ENCODE measurements around the gene SECISBP2L. TPM values are rescaled to one million over a fixed set of nuclear protein-coding genes. Genes with fewer than 3 reads are reported as not detected.

SECISBP2L gene
- total and polyA plus RNA-seq, 2 of the 4 experiments (the other 2 are of a cell fraction): 13.1 to 34.1 TPM

DNA sequence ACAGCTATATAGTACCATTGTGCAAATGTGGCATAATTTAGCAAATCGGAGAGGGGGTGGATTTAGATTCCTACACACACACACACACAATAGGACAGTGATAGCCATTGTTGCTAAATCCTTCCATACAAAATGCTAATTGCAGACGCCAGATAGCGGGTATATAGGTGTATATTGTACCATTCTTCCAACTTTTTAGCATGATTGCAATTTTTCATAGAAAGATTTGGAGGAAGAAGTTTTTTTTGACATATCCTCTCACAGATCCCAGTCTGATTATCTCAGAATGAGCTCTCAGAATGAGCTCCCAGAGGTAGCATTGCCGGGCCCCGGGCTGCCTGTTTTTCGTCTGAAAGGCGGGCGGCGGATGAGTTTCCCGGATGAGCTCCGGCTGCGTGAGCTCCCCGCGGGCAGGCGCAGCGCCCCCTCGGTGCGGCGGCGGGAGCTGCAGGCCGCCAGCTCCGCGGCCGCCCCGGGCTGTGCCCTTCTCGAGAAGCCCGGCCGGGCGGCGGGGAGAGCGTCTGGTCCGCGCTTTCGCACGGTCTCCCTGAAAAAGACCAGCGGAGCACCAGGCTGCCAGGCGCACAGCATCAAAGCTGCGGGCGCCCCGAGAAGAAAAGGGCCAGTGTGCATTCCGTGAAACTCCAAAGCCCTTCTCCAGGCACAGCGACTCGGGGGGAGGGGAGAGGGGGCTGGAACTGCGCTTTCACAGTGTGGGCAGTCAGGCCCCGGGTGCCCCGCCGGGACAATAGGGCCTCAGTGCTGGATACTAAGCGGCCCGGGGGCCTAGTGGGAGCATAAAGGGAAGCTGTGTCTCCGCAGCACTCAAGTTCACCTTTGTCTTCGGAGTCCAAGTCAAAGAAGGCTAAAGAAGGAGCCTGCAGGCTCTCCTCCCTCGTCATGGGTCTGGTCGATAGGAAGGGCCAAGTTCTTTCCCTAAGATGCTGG is 70.5 kb downstream of the SECISBP2L start:
- dilution Hi-C loops (cut with HindIII; ENCODE audit: low sequenced_read_pairs, unreplicated experiment): no loop called here
- Histone ChIP-seq H3K4me3 (ENCODE audit: insufficient read depth, low read depth, low read length) (peak overlapping the region; percentile 51), H3K4me1 (ENCODE audit: control insufficient read depth, insufficient read depth, low read length) (no peaks in the 10 kb centered on the region; the same call in 1 of the 2 replicates), H3K18ac (ENCODE audit: low read depth, low read length) (peak overlapping the region; percentile 31), H2AK9ac (replicated peaks; ENCODE audit: low read depth, low read length, poor library complexity) (peak overlapping the region; percentile 63), H2BK15ac (ENCODE audit: low read depth, low read length) (peak overlapping the region; percentile 31; the same call in 2 of the 3 replicates), H3K56ac (ENCODE audit: extremely low read depth, insufficient read depth, low read length) (0 out of 2 replicates have a peak overlapping the region, but pooled peaks have one; percentile 31), H4K91ac (ENCODE audit: insufficient read depth, low read depth, low read length) (peak overlapping the region; percentile 60; the same call in 1 of the 2 replicates), H2BK120ac (ENCODE audit: low read depth, low read length) (peak overlapping the region; percentile 95), H2AK5ac (ENCODE audit: low read depth, low read length) (peak overlapping the region; percentile 79), H3K9ac (ENCODE audit: low read depth, low read length) (peak overlapping the region; percentile 65), H3K9me3 (ENCODE audit: control insufficient read depth, insufficient read depth, low read length) (no peaks in the 10 kb centered on the region), H3K23ac (ENCODE audit: low read depth, low read length) (peak overlapping the region; percentile 83), H4K8ac (ENCODE audit: low read depth in 2 of 2, low read length in 2 of 2) (peak overlapping the region; percentile 69 to 88), H3K9me1 (ENCODE audit: insufficient read depth, low read length) (peaks cover 2% of the 10 kb centered on the region; the same call in 1 of the 2 replicates), H4K5ac (ENCODE audit: low read depth, low read length) (peak overlapping the region; percentile 66), H3K27ac (ENCODE audit: insufficient read depth, low read length) (peak overlapping the region; percentile 78), H3K27me3 (ENCODE audit: control insufficient read depth, insufficient read depth, low read length) (no peaks in the 10 kb centered on the region), H3K36me3 (ENCODE audit: control insufficient read depth, insufficient read depth, low read length) (no peaks in the 10 kb centered on the region), H3K4me2 (ENCODE audit: low read depth, low read length) (peak overlapping the region; percentile 85), H3K4ac (ENCODE audit: low read depth, low read length) (peak overlapping the region; percentile 88), H3K79me1 (ENCODE audit: low read depth in 1 of 2, low read length in 2 of 2) (no peaks in the 10 kb centered on the region), H2AFZ (replicated peaks; ENCODE audit: low read length, poor library complexity) (peak overlapping the region; percentile 95), H4K20me1 (ENCODE audit: insufficient read depth, low read length) (no peaks in the 10 kb centered on the region), H2BK20ac (ENCODE audit: low read depth, low read length) (peak overlapping the region; percentile 62; the same call in 1 of the 2 replicates), H3K14ac (replicated peaks; ENCODE audit: low read depth, low read length) (peak overlapping the region; percentile 84), H2BK5ac (ENCODE audit: low read depth, low read length, poor library complexity, severe bottlenecking) (peak overlapping the region; percentile 31)
- ChIA-PET POLR2A (ENCODE audit: unreplicated experiment) (interaction anchor here (1.1 to 1.3 kb wide), 2 partner anchors 98 to 114 kb away, joined by 3 to 4 read pairs; partner anchors contain the start of gene EID1), CTCF (interaction anchor here (0.5 to 2.8 kb wide), 25 partner anchors 9 to 194 kb away, joined by 3 to 34 read pairs (median 3); partner anchors contain the start of genes COPS2, EID1, GALK2 and SHC4)
- peak; percentile 69 for DNase-seq
- no TSS peak for BruUV-seq (replicated peaks)
- TF ChIP-seq FOS (IDR thresholded peaks at IDR 0.05; ENCODE audit: low read depth, low read length): no peak
- TF ChIP-seq ELK1 (IDR thresholded peaks at IDR 0.05; ENCODE audit: borderline replicate concordance, low read depth, low read length): no peak
- TF ChIP-seq, protein P1, sequence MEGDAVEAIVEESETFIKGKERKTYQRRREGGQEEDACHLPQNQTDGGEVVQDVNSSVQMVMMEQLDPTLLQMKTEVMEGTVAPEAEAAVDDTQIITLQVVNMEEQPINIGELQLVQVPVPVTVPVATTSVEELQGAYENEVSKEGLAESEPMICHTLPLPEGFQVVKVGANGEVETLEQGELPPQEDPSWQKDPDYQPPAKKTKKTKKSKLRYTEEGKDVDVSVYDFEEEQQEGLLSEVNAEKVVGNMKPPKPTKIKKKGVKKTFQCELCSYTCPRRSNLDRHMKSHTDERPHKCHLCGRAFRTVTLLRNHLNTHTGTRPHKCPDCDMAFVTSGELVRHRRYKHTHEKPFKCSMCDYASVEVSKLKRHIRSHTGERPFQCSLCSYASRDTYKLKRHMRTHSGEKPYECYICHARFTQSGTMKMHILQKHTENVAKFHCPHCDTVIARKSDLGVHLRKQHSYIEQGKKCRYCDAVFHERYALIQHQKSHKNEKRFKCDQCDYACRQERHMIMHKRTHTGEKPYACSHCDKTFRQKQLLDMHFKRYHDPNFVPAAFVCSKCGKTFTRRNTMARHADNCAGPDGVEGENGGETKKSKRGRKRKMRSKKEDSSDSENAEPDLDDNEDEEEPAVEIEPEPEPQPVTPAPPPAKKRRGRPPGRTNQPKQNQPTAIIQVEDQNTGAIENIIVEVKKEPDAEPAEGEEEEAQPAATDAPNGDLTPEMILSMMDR (conservative IDR thresholded peaks at IDR 0.05; ENCODE audit: low read depth, low read length): peak; percentile 89
- TF ChIP-seq BHLHE40 (IDR thresholded peaks at IDR 0.05; ENCODE audit: low read depth, low read length): no peak
- TF ChIP-seq RAD21 (IDR thresholded peaks at IDR 0.05; ENCODE audit: low read length): peak; percentile 73
- TF ChIP-seq MAZ (IDR thresholded peaks at IDR 0.05; ENCODE audit: borderline replicate concordance, low read depth, low read length): peak; percentile 77
- TF ChIP-seq SMC3 (IDR thresholded peaks at IDR 0.05; ENCODE audit: low read depth, low read length): peak; percentile 67
- peak; percentile 62; the same call in 1 of the 2 replicates for TF ChIP-seq CHD1 (IDR thresholded peaks at IDR 0.05; ENCODE audit: low read depth, low read length)
- no peak for TF ChIP-seq NFE2L2 (IDR thresholded peaks at IDR 0.05; ENCODE audit: low read depth, low read length)
- in situ Hi-C loops (cut with MboI; ENCODE audit: low sequenced_read_pairs): no loop called here
- intact Hi-C loops (cut with micrococcal nuclease): no loop called here
- WGBS, 2 experiments (ENCODE audit: extremely low coverage in 2 of 2, insufficient read length in 1 of 2): 7% methylated on average over 34 of the region's 53 CpGs; no CpG with 5 or more reads in 1 of the 2 experiments
- peak; percentile 97 for ATAC-seq (ENCODE audit: low read depth)
